ENCODE measurements around the gene FAAP20.
"Not testable (repeated sequence)": the region's sequence is repeated elsewhere in the genome, so short reads cannot be mapped to it uniquely, and the experiment has no call there.

Gene FAAP20

GRCh38 chr1:2154022-2154421, 40.5 kb downstream of the FAAP20 start:
- DNase-seq, result no peak

- DNase-seq, result no peak
These were observed 41.6 kb downstream of the FAAP20 start for GRCh38 chr1:2152954-2153353.

GRCh38 chr1:2151911-2152310, 42.7 kb downstream of the FAAP20 start:
- no peak for DNase-seq

GRCh38 chr1:2151252-2151651, 43.3 kb downstream of the FAAP20 start:
- peak; percentile 82 for DNase-seq

- no peak for DNase-seq
These were observed 43.8 kb downstream of the FAAP20 start for GRCh38 chr1:2150801-2151200.

- peak; percentile 63 for DNase-seq
These were observed 45.9 kb downstream of the FAAP20 start for GRCh38 chr1:2148691-2149090.

- not testable (repeated sequence) for DNase-seq
These were observed 46.7 kb downstream of the FAAP20 start for GRCh38 chr1:2147869-2148268.

GRCh38 chr1:2146836-2147517, 47.6 kb downstream of the FAAP20 start:
- DNase-seq, result no peak

GRCh38 chr1:2145946-2146835, 48.4 kb downstream of the FAAP20 start:
- DNase-seq, result no peak

GRCh38 chr1:2144501-2145090, 50.0 kb downstream of the FAAP20 start:
- DNase-seq, result no peak

- no peak for DNase-seq
These were observed 50.6 kb downstream of the FAAP20 start for GRCh38 chr1:2143814-2144500.

- no peak for DNase-seq
These were observed 53.5 kb downstream of the FAAP20 start for GRCh38 chr1:2141025-2141424.

Data from hematopoietic multipotent progenitor cell treated with erythropoietin and hydrocortisone succinate and interleukin-3 and kit ligand, for 4 days (in vitro differentiated cells).